ENCODE results near the gene SCAPER.

SCAPER gene

GRCh38 chr15:76667943-76668715 lies 237.0 kb downstream of the SCAPER start:
- Histone ChIP-seq H3K9me3 (no peaks in the 10 kb centered on the region), H3K27ac (no peak overlapping the region), H3K4me1 (ENCODE audit: control insufficient read depth in 1 of 2, insufficient read depth in 1 of 2, low read depth in 1 of 2, low read length in 1 of 2) (no peaks in the 10 kb centered on the region), H3K36me3 (no peaks in the 10 kb centered on the region), H3K4me3 (ENCODE audit: low read depth in 1 of 2, low read length in 1 of 2) (no peak overlapping the region), H3K27me3 (no peaks in the 10 kb centered on the region)
- TF ChIP-seq, protein P1, sequence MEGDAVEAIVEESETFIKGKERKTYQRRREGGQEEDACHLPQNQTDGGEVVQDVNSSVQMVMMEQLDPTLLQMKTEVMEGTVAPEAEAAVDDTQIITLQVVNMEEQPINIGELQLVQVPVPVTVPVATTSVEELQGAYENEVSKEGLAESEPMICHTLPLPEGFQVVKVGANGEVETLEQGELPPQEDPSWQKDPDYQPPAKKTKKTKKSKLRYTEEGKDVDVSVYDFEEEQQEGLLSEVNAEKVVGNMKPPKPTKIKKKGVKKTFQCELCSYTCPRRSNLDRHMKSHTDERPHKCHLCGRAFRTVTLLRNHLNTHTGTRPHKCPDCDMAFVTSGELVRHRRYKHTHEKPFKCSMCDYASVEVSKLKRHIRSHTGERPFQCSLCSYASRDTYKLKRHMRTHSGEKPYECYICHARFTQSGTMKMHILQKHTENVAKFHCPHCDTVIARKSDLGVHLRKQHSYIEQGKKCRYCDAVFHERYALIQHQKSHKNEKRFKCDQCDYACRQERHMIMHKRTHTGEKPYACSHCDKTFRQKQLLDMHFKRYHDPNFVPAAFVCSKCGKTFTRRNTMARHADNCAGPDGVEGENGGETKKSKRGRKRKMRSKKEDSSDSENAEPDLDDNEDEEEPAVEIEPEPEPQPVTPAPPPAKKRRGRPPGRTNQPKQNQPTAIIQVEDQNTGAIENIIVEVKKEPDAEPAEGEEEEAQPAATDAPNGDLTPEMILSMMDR (IDR thresholded peaks at IDR 0.05), result no peak

GRCh38 chr15:76664895-76665294 lies 240.2 kb downstream of the SCAPER start:
- Histone ChIP-seq H3K9me3 (no peaks in the 10 kb centered on the region), H3K27me3 (no peaks in the 10 kb centered on the region), H3K36me3 (no peaks in the 10 kb centered on the region), H3K4me3 (ENCODE audit: low read depth in 1 of 2, low read length in 1 of 2) (no peak overlapping the region), H3K4me1 (ENCODE audit: control insufficient read depth in 1 of 2, insufficient read depth in 1 of 2, low read depth in 1 of 2, low read length in 1 of 2) (no peaks in the 10 kb centered on the region), H3K27ac (no peak overlapping the region)
- TF ChIP-seq, protein P1 (IDR thresholded peaks at IDR 0.05), result no peak

- TF ChIP-seq, protein P1 (IDR thresholded peaks at IDR 0.05), result no peak
- H3K36me3 ChIP-seq, result no peaks in the 10 kb centered on the region
- H3K4me3 ChIP-seq (ENCODE audit: low read depth in 1 of 2, low read length in 1 of 2), result no peak overlapping the region
- no peaks in the 10 kb centered on the region for H3K9me3 ChIP-seq
- H3K27me3 ChIP-seq, result no peaks in the 10 kb centered on the region
- H3K4me1 ChIP-seq (ENCODE audit: control insufficient read depth in 1 of 2, insufficient read depth in 1 of 2, low read depth in 1 of 2, low read length in 1 of 2), result no peaks in the 10 kb centered on the region
- no peak overlapping the region for H3K27ac ChIP-seq
Measured at GRCh38 chr15:76664411-76664810, 240.7 kb downstream of the SCAPER start.

- Histone ChIP-seq H3K27ac (no peak overlapping the region), H3K4me1 (ENCODE audit: control insufficient read depth in 1 of 2, insufficient read depth in 1 of 2, low read depth in 1 of 2, low read length in 1 of 2) (no peaks in the 10 kb centered on the region), H3K27me3 (no peaks in the 10 kb centered on the region), H3K36me3 (no peaks in the 10 kb centered on the region), H3K4me3 (ENCODE audit: low read depth in 1 of 2, low read length in 1 of 2) (no peak overlapping the region), H3K9me3 (no peaks in the 10 kb centered on the region)
- TF ChIP-seq, protein P1 (IDR thresholded peaks at IDR 0.05), result no peak
Measured at GRCh38 chr15:76663529-76663928, 241.6 kb downstream of the SCAPER start.

DNA sequence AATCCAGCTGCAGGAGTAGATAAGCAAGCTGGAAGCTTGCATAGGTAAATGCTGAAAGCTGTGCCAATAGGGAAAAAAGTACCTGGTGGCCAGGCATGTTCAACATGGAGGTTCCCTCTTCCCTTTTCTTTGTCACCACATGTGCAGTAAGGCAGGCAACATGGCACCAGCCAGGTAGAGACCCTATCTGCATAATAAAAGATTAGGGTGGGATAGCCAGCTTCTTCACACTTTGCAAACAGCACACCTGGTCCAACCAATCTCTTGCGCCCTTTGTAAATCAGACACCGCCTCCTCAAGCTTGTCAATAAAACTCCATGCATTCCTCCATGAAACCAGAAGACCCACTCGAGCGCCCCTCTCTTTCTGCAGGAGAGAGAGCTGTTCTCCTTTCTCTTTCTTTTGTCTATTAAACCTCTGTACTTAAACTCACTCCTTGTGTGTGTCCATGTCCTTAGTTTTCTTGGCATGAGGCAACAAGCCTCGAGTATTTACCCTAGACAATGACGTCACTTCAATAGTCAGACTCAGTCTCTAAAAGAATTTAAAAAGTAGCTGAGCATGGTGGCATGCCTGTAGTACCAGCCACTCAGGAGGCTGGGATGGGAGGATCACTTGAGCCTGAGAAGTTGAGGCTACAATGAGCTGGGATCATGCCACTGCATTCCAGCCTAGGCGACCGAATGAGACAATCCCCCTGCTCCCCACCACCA lies 256.3 kb downstream of the SCAPER start:
- no peak overlapping the region for H3K27ac ChIP-seq
- no peaks in the 10 kb centered on the region for H3K4me1 ChIP-seq (ENCODE audit: control insufficient read depth in 1 of 2, insufficient read depth in 1 of 2, low read depth in 1 of 2, low read length in 1 of 2)
- no peaks in the 10 kb centered on the region for H3K9me3 ChIP-seq
- TF ChIP-seq, protein P1 (IDR thresholded peaks at IDR 0.05), result no peak
- no peaks in the 10 kb centered on the region for H3K36me3 ChIP-seq
- H3K4me3 ChIP-seq (ENCODE audit: low read depth in 1 of 2, low read length in 1 of 2), result no peak overlapping the region
- H3K27me3 ChIP-seq, result no peaks in the 10 kb centered on the region

All from neutrophil (primary cell).